Measurements from ENCODE around the gene LCNL1. TPM values are rescaled to one million over a fixed set of nuclear protein-coding genes. Genes with fewer than 3 reads are reported as not detected.
A peak's percentile ranks its signal among the peaks of the same experiment; 100 is the strongest.

The LCNL1 gene
- total and polyA plus RNA-seq, 2 of the 13 experiments (the other 11 are each of a cell fraction or from before 2014, with no cell fraction given) = not detected

GRCh38 chr9:136941231-136942111 is 41.3 kb upstream of the LCNL1 start (continued):
- TF ChIP-seq ZNF788 (CRISPR knock-in tag; IDR thresholded peaks at IDR 0.05; ENCODE audit: borderline replicate concordance) (no peak), ZNF580 (CRISPR knock-in tag; IDR thresholded peaks at IDR 0.05; ENCODE audit: borderline replicate concordance, low read depth) (no peak), ZNF768 (CRISPR knock-in tag; IDR thresholded peaks at IDR 0.05) (no peak), ZNF879 (CRISPR knock-in tag; IDR thresholded peaks at IDR 0.05) (no peak), IKZF4 (CRISPR knock-in tag; IDR thresholded peaks at IDR 0.05; ENCODE audit: borderline replicate concordance, low read depth, not compliant biosample characterization) (no peak)

DNA sequence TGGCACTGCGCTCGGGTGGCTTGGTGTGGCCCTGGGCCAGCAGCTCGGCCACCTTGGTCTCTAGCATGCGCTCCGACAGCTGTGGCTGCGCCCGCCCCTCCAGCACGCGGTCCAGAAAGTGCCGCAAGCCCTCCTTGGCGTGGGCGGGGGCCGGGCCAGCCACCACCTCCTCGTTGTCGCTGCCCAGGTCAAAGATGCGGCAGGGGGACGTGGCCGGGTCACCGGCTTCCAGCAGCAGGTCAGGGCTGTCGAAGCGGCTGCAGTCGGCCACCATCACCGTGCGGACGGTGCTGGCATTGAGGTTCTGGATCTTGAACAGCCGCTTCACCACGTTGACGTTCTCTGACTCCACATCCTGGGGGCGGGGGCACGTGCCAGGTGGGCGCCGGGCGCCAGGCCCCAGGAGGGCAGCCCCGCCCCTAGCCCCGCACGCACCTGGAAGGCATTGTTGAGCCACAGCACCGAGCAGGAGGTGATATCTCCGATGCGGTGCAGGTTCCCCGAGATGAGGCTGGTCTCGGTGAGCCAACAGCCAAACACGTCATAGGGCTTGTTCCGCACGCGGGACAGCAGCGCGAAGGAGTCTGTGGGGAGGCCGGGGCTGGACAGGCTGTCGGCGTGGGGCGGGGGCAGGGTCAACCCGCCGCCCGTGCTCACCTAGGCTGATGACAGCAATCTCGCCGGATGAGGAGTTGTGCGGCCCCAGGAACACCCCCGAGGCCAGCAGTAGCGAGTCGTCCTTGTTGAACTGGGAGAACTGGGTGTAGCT is 40.5 kb upstream of the LCNL1 start:
- POLR2A ChIA-PET = no interaction called here
- in situ Hi-C loops (cut with HindIII; ENCODE audit: extremely low pct_ligation_motif_present, low pct_unique_long_range_greater_than_20kb) = no loop called here
- H4K20me1 ChIP-seq (ENCODE audit: insufficient read depth, low read length) = no peaks in the 10 kb centered on the region
- peak overlapping the region in 1 of 3 experiments; percentile 6; a peak in 1 of 6 replicates for H3K4me3 ChIP-seq (replicated peaks in 1 of 3; ENCODE audit: insufficient read depth in 1 of 3, low read depth in 2 of 3, low read length in 3 of 3)
- H3K27ac ChIP-seq (ENCODE audit: extremely low read length, insufficient read depth, low read length) = no peak overlapping the region
- no TSS peak for BruUV-seq (replicated peaks)
- no peak for ATAC-seq
- H3K4me2 ChIP-seq (ENCODE audit: low read depth, low read length) = peak overlapping the region; percentile 89
- peaks cover 41% of the 10 kb centered on the region for H3K4me1 ChIP-seq (ENCODE audit: insufficient read depth, low read length)
- no peak for FAIRE-seq
- CTCF ChIA-PET (ENCODE audit: low intra/inter-chr PET ratio, low total read pairs) = no interaction called here
- peaks cover 8 to 36% of the 10 kb centered on the region in 2 experiments for H3K36me3 ChIP-seq (replicated peaks in 1 of 2; ENCODE audit: control insufficient read depth in 1 of 2, insufficient read depth in 2 of 2, low read length in 2 of 2)
- H3K9me3 ChIP-seq (ENCODE audit: low read length) = no peaks in the 10 kb centered on the region
- intact Hi-C loops (cut with micrococcal nuclease; ENCODE audit: unreplicated experiment) = no loop called here
- H3K9ac ChIP-seq (ENCODE audit: insufficient read depth, low read depth, low read length) = no peak overlapping the region
- H3K27me3 ChIP-seq (ENCODE audit: control insufficient read depth in 1 of 2, insufficient read depth in 2 of 2, low read length in 2 of 2) = no peaks in the 10 kb centered on the region
- H3K79me2 ChIP-seq (ENCODE audit: insufficient read depth, low read length) = peaks cover 10% of the 10 kb centered on the region
- no peak overlapping the region for H2AFZ ChIP-seq (ENCODE audit: low read length)
- no peak for DNase-seq (ENCODE audit: low spot score)
- WGBS (ENCODE audit: low lambda C conversion rate) = 97% methylated on average over 26 of the region's 60 CpGs
- TF ChIP-seq, protein P1, sequence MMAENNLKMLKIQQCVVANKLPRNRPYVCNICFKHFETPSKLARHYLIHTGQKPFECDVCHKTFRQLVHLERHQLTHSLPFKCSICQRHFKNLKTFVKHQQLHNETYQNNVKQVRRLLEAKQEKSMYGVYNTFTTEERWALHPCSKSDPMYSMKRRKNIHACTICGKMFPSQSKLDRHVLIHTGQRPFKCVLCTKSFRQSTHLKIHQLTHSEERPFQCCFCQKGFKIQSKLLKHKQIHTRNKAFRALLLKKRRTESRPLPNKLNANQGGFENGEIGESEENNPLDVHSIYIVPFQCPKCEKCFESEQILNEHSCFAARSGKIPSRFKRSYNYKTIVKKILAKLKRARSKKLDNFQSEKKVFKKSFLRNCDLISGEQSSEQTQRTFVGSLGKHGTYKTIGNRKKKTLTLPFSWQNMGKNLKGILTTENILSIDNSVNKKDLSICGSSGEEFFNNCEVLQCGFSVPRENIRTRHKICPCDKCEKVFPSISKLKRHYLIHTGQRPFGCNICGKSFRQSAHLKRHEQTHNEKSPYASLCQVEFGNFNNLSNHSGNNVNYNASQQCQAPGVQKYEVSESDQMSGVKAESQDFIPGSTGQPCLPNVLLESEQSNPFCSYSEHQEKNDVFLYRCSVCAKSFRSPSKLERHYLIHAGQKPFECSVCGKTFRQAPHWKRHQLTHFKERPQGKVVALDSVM (CRISPR knock-in tag; IDR thresholded peaks at IDR 0.05) = no peak
- TF ChIP-seq ZC3H13 (CRISPR knock-in tag; IDR thresholded peaks at IDR 0.05) = 0 out of 2 replicates have a peak, but pooled peaks have one; percentile 29
- no peak for TF ChIP-seq REXO4 (CRISPR knock-in tag; IDR thresholded peaks at IDR 0.05; ENCODE audit: borderline replicate concordance)
- TF ChIP-seq ZBED4 (CRISPR knock-in tag; IDR thresholded peaks at IDR 0.05; ENCODE audit: borderline replicate concordance) = no peak
- TF ChIP-seq TEF (CRISPR knock-in tag; IDR thresholded peaks at IDR 0.05) = no peak
- no peak for TF ChIP-seq ATF5 (CRISPR knock-in tag; IDR thresholded peaks at IDR 0.05; ENCODE audit: low read depth)
- no peak for TF ChIP-seq KAT8 (CRISPR knock-in tag; IDR thresholded peaks at IDR 0.05)
